Measurements from ENCODE around the gene RASSF1.

Gene RASSF1

DNA sequence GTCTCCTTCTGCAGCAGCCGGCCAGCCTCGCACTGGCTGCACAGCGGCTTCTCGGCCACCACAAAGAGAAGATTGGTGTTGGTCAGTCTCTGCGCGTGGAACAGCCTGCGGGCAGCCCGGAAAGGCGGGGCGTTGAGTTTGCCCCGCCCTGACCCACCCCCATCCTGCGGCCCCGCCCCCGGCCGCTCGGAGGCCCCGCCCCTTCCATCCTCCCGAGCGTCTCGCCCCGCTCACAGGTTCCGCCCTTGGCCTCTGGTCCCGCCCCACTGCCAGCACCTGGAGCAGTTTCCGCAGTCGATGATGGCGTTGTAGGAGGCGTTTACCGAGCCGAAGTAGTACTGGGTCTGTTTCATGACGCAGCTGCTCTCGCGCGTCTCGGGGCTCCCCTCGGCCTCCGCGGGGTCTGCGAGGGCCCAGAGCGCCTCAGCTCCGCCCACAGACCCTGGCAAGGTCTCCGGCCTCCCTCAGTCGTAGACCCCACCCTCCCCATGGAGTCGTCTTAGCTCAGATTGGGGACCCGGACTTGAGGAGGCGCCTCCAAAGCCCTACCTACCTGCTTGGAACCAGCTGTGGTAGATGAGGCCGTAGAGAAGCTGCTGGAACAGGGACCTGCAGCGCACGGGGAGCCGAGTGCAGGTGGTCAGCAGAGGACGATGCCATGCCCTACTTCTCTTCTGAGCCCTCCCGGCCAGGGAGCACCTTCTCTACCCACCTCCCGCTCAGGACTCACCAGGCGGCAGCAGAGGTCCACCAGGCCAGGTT is 24.6 kb upstream of the RASSF1 start:
- DNase-seq (ENCODE audit: low read depth in 2 of 2): peak; percentile 92

GRCh38 chr3:50364573-50365079 is 24.0 kb upstream of the RASSF1 start:
- DNase-seq (ENCODE audit: low read depth in 2 of 2): no peak

- no peak for DNase-seq (ENCODE audit: low read depth in 2 of 2)
Observed at GRCh38 chr3:50359760-50360110, 19.1 kb upstream of the RASSF1 start.

DNA sequence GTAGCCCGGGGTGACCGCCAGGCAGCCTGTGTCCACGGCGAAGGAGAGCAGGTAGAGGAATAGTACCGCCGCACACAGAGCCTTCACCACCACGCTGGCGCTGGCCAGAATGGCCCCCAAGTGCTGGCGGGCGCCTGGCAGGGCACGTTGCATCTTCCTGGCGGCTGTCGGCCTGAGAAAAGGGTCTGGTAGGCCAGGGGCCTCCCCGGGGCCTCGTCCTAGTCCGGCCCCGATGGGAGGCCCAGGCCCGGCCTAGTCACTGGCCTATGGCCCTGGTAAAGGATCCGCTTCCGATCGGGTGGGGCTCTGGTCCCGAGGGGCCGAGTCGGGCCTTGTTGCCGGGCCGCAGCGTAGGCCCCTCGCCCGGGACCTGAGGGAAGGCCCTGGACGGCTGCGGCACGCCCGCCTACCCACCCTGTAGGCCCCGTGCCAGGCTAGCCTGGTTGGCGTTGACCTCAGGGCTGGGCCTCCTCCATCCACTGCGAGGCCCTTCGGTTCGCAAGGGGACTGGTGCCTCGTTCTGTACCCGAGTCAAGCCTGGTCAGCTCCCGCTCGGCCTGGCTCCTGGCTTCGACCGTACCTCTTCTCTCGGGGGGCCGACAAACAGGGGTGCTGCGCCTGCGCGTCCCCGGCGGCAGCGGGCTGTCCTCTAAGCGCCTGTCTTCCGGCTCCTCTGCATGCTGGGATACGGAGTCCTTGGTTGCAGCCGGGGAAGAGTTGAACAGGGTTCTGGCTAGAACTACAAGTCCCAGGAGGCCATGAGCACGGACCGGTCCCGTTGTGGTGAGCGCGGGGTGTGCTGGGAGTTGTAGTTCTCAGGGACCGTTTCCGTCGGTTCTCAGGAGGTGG is 18.5 kb upstream of the RASSF1 start, which contains the start of gene TMEM115:
TSS of gene TMEM115 (minus strand) at position 611 of the 849 bp plus-strand sequence. CDS start at position 153, 458 bp downstream.
- peak; percentile 86 to 94 for DNase-seq (ENCODE audit: low read depth in 2 of 2)

GRCh38 chr3:50358355-50358910 is 17.8 kb upstream of the RASSF1 start:
- no peak for DNase-seq (ENCODE audit: low read depth in 2 of 2)

- DNase-seq (ENCODE audit: low read depth in 2 of 2): no peak
Observed at GRCh38 chr3:50357481-50357880, 16.8 kb upstream of the RASSF1 start.

- DNase-seq (ENCODE audit: low read depth in 2 of 2): no peak
Observed at GRCh38 chr3:50356553-50356952, 15.9 kb upstream of the RASSF1 start.

GRCh38 chr3:50355829-50356552 is 15.4 kb upstream of the RASSF1 start:
- DNase-seq (ENCODE audit: low read depth in 2 of 2): no peak

DNA sequence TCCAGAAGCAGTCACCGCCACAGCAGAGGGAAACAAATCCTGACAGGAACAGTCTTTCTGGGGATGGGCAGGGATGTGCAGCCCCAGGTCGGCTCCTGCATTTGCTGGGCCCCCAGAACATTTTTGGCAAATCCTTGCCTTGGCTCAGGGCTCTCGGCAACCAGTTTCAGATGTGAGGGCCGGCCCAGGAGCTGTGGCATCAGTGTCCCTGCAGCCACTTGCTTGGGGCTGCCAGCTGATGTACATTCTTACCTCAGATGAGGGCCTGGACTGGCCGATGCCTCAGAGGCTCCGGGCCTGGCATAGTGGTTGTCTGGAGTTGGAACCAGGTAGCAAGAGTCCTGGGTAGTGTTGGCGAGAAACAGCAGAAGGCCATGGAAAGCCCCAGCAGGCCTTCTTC is 14.2 kb upstream of the RASSF1 start:
- DNase-seq (ENCODE audit: low read depth in 2 of 2): no peak

DNA sequence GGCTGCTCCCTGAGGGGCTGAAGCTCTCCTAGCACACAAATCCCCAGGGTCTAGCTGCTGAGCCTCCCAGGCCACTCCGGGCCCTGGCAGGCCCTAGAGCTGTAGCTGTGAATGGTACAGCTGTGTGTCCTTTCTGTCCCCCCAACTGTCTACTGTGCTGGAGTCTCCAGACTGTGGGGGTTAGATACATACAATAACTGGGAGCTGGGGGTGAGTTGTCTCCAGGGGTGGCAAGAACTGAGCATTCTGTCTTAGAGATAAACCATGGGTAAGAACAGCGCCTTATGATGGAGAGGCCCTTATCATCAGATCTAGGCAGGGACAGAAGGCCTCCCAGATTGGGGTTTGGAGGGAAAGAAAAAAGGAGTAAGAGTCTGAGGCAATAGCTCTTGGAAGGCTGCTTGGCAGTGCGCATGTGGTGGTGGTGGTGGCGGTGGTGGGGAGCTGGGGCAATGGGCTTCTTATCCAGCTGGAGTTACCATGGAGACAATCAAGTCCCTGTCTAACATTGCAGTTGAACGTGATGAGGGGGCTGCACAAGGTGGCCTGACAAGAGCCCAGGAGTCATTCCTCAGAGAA is 13.6 kb upstream of the RASSF1 start:
- DNase-seq (ENCODE audit: low read depth in 2 of 2): no peak

- no peak for DNase-seq (ENCODE audit: low read depth in 2 of 2)
Observed at GRCh38 chr3:50353245-50354004, 12.8 kb upstream of the RASSF1 start.

- DNase-seq (ENCODE audit: low read depth in 2 of 2): no peak
Observed at GRCh38 chr3:50352781-50353180, 12.1 kb upstream of the RASSF1 start.

GRCh38 chr3:50351323-50351697 is 10.7 kb upstream of the RASSF1 start:
- DNase-seq (ENCODE audit: low read depth in 2 of 2): no peak

DNA sequence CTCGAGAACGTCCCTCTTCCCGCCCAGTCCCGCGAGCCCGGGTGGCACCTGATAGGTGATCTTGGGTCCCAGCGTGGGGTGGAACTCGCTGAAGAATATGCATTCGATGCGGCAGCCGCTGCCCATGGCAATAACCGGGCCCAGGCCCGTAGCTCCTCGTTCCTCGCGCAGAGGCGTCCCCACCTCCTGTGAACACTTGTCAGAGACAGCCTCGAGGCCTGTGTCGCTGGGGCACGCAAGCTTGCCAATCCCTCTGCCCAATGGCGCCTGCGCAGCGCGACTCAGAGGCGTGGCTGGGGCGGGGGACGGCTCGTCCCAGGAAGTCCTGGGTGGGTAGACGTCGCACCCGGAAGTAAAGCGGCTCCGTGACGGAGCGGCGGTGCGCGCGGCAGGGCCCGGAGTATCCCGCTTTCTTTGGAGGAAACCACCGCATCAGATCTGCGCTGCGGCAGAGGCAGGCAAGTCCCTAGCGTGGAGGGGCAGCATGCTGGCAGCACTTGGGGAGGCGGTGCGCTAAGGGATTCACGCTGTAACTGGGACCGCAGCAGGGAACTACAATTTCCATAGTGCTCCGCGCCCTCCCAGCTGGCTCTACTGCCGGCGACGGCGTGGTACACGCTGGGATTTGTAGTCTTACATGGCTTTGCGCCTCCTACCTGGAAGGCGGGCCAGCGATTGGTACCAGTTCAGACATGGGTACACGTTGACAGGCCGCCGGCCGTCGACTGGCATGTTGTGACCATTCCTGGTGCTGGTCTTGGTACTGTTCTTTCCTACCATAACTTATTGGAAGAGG is 10.1 kb upstream of the RASSF1 start, which contains the start of the genes CYB561D2 and NPRL2:
TSS of gene CYB561D2 (plus strand) at position 336 of the 796 bp plus-strand sequence. CDS start 572 bp downstream, outside the sequence.
TSS of gene NPRL2 (minus strand) at position 249 of the 796 bp plus-strand sequence. CDS start at position 126, 123 bp downstream.
- peak; percentile 98 to 99 for DNase-seq (ENCODE audit: low read depth in 2 of 2)

DNA sequence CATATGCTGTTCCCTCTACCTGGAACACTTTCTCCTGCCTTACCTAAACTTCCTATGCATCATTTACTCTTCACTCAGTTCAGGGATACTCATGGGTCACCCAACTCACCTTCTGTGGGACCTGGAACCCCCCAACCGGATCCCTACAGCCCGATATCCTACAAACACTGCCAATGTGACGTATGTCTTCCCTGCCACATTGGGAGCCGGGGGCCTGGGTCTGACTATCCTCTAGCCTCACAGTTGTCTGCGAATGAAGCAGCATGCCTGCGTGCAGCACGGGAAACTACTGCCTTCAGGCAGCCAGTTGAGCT is 9.5 kb upstream of the RASSF1 start:
- DNase-seq (ENCODE audit: low read depth in 2 of 2): no peak

GRCh38 chr3:50347187-50347813 is 6.7 kb upstream of the RASSF1 start:
- peak; percentile 59 to 67 for DNase-seq (ENCODE audit: low read depth in 2 of 2)

DNA sequence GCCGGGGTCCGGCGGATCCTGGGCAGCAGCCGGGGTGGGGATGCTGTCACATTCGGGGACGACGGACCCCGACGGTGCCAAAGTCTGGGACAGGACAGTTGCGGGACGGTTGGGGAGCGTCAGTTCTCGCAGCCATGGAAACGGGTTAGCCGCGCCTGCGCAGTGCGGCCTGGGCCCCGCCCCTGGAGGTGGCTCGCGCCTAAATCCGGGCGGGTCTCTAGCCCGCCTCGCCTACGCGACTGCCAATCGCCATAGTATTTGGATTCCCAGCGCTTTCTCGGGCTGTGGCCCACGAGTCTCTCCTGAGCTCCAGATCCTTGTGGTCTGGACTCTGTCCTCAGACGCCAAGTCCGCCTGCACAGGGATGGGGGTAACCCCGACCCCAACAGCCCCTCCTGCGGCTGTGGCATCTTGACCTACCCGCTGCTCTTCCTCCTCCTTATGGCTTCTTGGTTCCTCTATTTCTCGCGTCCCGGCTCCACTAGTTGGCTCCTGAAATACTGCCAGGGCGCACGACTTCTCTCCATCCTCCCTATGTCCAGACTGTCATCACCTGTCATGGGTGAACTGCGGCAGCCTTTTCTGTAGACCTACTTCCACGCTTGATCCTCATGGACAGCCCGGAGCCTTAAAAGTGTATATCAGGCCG is 5.1 kb upstream of the RASSF1 start, which contains the start of gene ZMYND10:
TSS of gene ZMYND10 (minus strand) at position 147 of the 649 bp plus-strand sequence. CDS start 153 bp downstream, outside the sequence.
- peak; percentile 76 to 78 for DNase-seq (ENCODE audit: low read depth in 2 of 2)

- DNase-seq (ENCODE audit: low read depth in 2 of 2): no peak
Observed at GRCh38 chr3:50345008-50345407, 4.4 kb upstream of the RASSF1 start.
